Measurements from ENCODE around the gene MIOS. TPM values are rescaled to one million over a fixed set of nuclear protein-coding genes. Genes with fewer than 3 reads are reported as not detected.

The MIOS gene
- total and polyA plus RNA-seq, 2 of the 4 experiments (the other 2 are of a cell fraction) = 10.6 to 32.4 TPM

GRCh38 chr7:7570584-7570983 lies 3.9 kb downstream of the MIOS start:
- Histone ChIP-seq H3K56ac (ENCODE audit: extremely low read depth, insufficient read depth, low read length) (no peak overlapping the region), H3K18ac (ENCODE audit: low read depth, low read length) (no peak overlapping the region), H2BK15ac (ENCODE audit: low read depth, low read length) (no peak overlapping the region), H2BK120ac (ENCODE audit: low read depth, low read length) (no peak overlapping the region), H4K20me1 (ENCODE audit: insufficient read depth, low read length) (no peaks in the 10 kb centered on the region), H2AFZ (replicated peaks; ENCODE audit: low read length, poor library complexity) (no peak overlapping the region), H3K9ac (ENCODE audit: low read depth, low read length) (no peak overlapping the region), H4K5ac (ENCODE audit: low read depth, low read length) (no peak overlapping the region), H3K9me3 (ENCODE audit: control insufficient read depth, insufficient read depth, low read length) (no peaks in the 10 kb centered on the region), H3K36me3 (ENCODE audit: control insufficient read depth, insufficient read depth, low read length) (peaks cover 5% of the 10 kb centered on the region; the same call in 1 of the 2 replicates), H2AK5ac (ENCODE audit: low read depth, low read length) (no peak overlapping the region), H4K8ac (ENCODE audit: low read depth in 2 of 2, low read length in 2 of 2) (no peak overlapping the region), H2AK9ac (replicated peaks; ENCODE audit: low read depth, low read length, poor library complexity) (no peak overlapping the region), H2BK5ac (ENCODE audit: low read depth, low read length, poor library complexity, severe bottlenecking) (no peak overlapping the region), H3K27me3 (ENCODE audit: control insufficient read depth, insufficient read depth, low read length) (no peaks in the 10 kb centered on the region), H3K23ac (ENCODE audit: low read depth, low read length) (no peak overlapping the region), H3K9me1 (ENCODE audit: insufficient read depth, low read length) (peaks cover 9% of the 10 kb centered on the region; the same call in 1 of the 2 replicates), H3K27ac (ENCODE audit: insufficient read depth, low read length) (no peak overlapping the region), H4K91ac (ENCODE audit: insufficient read depth, low read depth, low read length) (no peak overlapping the region), H3K79me1 (ENCODE audit: low read depth in 1 of 2, low read length in 2 of 2) (peaks cover 27 to 41% of the 10 kb centered on the region in 2 experiments), H3K4me2 (ENCODE audit: low read depth, low read length) (no peak overlapping the region), H3K14ac (replicated peaks; ENCODE audit: low read depth, low read length) (no peak overlapping the region), H2BK20ac (ENCODE audit: low read depth, low read length) (no peak overlapping the region), H3K4ac (ENCODE audit: low read depth, low read length) (no peak overlapping the region), H3K4me3 (ENCODE audit: insufficient read depth, low read depth, low read length) (no peak overlapping the region), H3K4me1 (ENCODE audit: control insufficient read depth, insufficient read depth, low read length) (peaks cover 3% of the 10 kb centered on the region)
- ChIA-PET POLR2A (ENCODE audit: unreplicated experiment) (no interaction called here), CTCF (no interaction called here)
- dilution Hi-C loops (cut with HindIII; ENCODE audit: low sequenced_read_pairs, unreplicated experiment) = no loop called here
- TF ChIP-seq SMC3 (IDR thresholded peaks at IDR 0.05; ENCODE audit: low read depth, low read length) = no peak
- no peak for TF ChIP-seq USF2 (IDR thresholded peaks at IDR 0.05; ENCODE audit: low read depth, low read length)
- no peak for TF ChIP-seq RFX5 (IDR thresholded peaks at IDR 0.05; ENCODE audit: low read depth, low read length)
- TF ChIP-seq BHLHE40 (IDR thresholded peaks at IDR 0.05; ENCODE audit: low read depth, low read length) = no peak
- no peak for TF ChIP-seq CTCF (conservative IDR thresholded peaks at IDR 0.05; ENCODE audit: low read depth, low read length)
- no peak for TF ChIP-seq MAZ (IDR thresholded peaks at IDR 0.05; ENCODE audit: borderline replicate concordance, low read depth, low read length)
- TF ChIP-seq RAD21 (IDR thresholded peaks at IDR 0.05; ENCODE audit: low read length) = no peak
- no peak for TF ChIP-seq CEBPB (IDR thresholded peaks at IDR 0.05; ENCODE audit: low read depth, low read length)
- no peak for TF ChIP-seq ELK1 (IDR thresholded peaks at IDR 0.05; ENCODE audit: borderline replicate concordance, low read depth, low read length)
- TF ChIP-seq FOS (IDR thresholded peaks at IDR 0.05; ENCODE audit: low read depth, low read length) = no peak
- TF ChIP-seq MAFK (IDR thresholded peaks at IDR 0.05; ENCODE audit: low read depth, low read length) = no peak
- TF ChIP-seq CHD1 (IDR thresholded peaks at IDR 0.05; ENCODE audit: low read depth, low read length) = no peak
- no peak for TF ChIP-seq NFE2L2 (IDR thresholded peaks at IDR 0.05; ENCODE audit: low read depth, low read length)
- TF ChIP-seq RCOR1 (IDR thresholded peaks at IDR 0.05; ENCODE audit: insufficient replicate concordance, low read length) = no peak
- no peak for TF ChIP-seq MXI1 (IDR thresholded peaks at IDR 0.05; ENCODE audit: borderline replicate concordance, low read depth, low read length)
- no peak for TF ChIP-seq POLR2A (IDR thresholded peaks at IDR 0.05; ENCODE audit: low read depth, low read length)
- in situ Hi-C loops (cut with MboI; ENCODE audit: low sequenced_read_pairs) = no loop called here
- no peak for DNase-seq
- no TSS peak for BruUV-seq (replicated peaks)
- intact Hi-C loops (cut with micrococcal nuclease) = no loop called here
- ATAC-seq (ENCODE audit: low read depth) = no peak
- WGBS, 2 experiments (ENCODE audit: extremely low coverage in 2 of 2, insufficient read length in 1 of 2) = 67% methylated on average over 1 of the region's 3 CpGs; no CpG with 5 or more reads in 1 of the 2 experiments
